MCF 10A (cell line): ENCODE data around the gene CCDC122. TPM values are rescaled to one million over a fixed set of nuclear protein-coding genes. Genes with fewer than 3 reads are reported as not detected.
A peak's percentile ranks its signal among the peaks of the same experiment; 100 is the strongest.

ENCODE experiments used
- BruUV-seq: library from RNA; stranded (reverse); fragments of 400-500 nt; replicated peaks from 2 replicates; lab custom pipeline; 2021; lab: Mats Ljungman, UMichigan
- CTCF ChIA-PET: fragments of 300-600 bp; sonication (Branson Sonifier 250); formaldehyde crosslinking; extraction: SDS; loops from one replicate; lab custom pipeline; 2021; ENCODE audit warnings: antibody characterized with exemption, inconsistent platforms; lab: Yijun Ruan, JAX
- POLR2A ChIA-PET: fragments of 300-600, 350-650 bp; sonication (Branson Sonifier 250); formaldehyde crosslinking; extraction: SDS; loops from one replicate; lab custom pipeline; 2020; ENCODE audit warnings: antibody characterized with exemption, inconsistent platforms; lab: Yijun Ruan, JAX
- DNase-seq: peaks from one replicate; pipeline ENCODE4 v3.0.0-alpha.2; 2018; ENCODE audit not compliant: unreplicated experiment
- H3K27ac Mint-ChIP-seq: one replicate; pipeline ENCODE4 v1.8.0; 2022; ENCODE audit warnings: mild to moderate bottlenecking, low read depth, mixed read lengths; ENCODE audit not compliant: unreplicated experiment
- H3K27me3 Mint-ChIP-seq: one replicate; pipeline ENCODE4 v1.8.0; 2022; ENCODE audit warnings: mixed read lengths; ENCODE audit not compliant: insufficient read depth, unreplicated experiment
- H3K36me3 Mint-ChIP-seq: one replicate; pipeline ENCODE4 v1.8.0; 2022; ENCODE audit warnings: mild to moderate bottlenecking, moderate library complexity, mixed read lengths; ENCODE audit not compliant: insufficient read depth, unreplicated experiment
- H3K4me1 Mint-ChIP-seq: one replicate; pipeline ENCODE4 v1.8.0; 2022; ENCODE audit warnings: mixed read lengths; ENCODE audit not compliant: insufficient read depth, unreplicated experiment
- H3K4me3 Mint-ChIP-seq: one replicate; pipeline ENCODE4 v1.8.0; 2022; ENCODE audit warnings: mild to moderate bottlenecking, moderate library complexity, mixed read lengths; ENCODE audit not compliant: unreplicated experiment
- H3K9me3 Mint-ChIP-seq: one replicate; pipeline ENCODE4 v1.8.0; 2022; ENCODE audit warnings: mixed read lengths; ENCODE audit not compliant: unreplicated experiment
- CTCF ChIP-seq: fragments of 200-600 bp; IDR thresholded peaks from one replicate; pipeline ENCODE4 v1.8.0; 2022; ENCODE audit warnings: antibody characterized with exemption, mild to moderate bottlenecking; ENCODE audit not compliant: unreplicated experiment
- intact Hi-C: fragments of 100-400 bp; cut with micrococcal nuclease; formaldehyde crosslinking; loops from 2 replicates; pipeline ENCODE4 v1.14.1; 2022
- total RNA-seq: library from RNA; stranded (reverse); gene quantifications from 2 replicates; pipeline ENCODE4 v1.2.3, GENCODE V29; 2022

CCDC122 gene
- total RNA-seq, 1 experiment from 2014 or later, result 16.3 TPM

- Mint-ChIP-seq H3K9me3 (no peaks in the 10 kb centered on the region), H3K27ac (no peak overlapping the region), H3K27me3 (no peaks in the 10 kb centered on the region), H3K36me3 (peaks cover 27% of the 10 kb centered on the region), H3K4me1 (no peaks in the 10 kb centered on the region), H3K4me3 (no peak overlapping the region)
- TF ChIP-seq CTCF, result no peak
- ChIA-PET CTCF (no interaction called here), POLR2A (no interaction called here)
- no TSS peak for BruUV-seq
- no peak for DNase-seq
- intact Hi-C loops, result no loop called here
Measured at GRCh38 chr13:43861863-43862262, 17.7 kb downstream of the CCDC122 start.

- Mint-ChIP-seq H3K9me3 (peaks cover 41% of the 10 kb centered on the region), H3K36me3 (peaks cover 21% of the 10 kb centered on the region), H3K27me3 (no peaks in the 10 kb centered on the region), H3K4me1 (peaks cover 5% of the 10 kb centered on the region), H3K4me3 (no peak overlapping the region), H3K27ac (no peak overlapping the region)
- CTCF ChIA-PET, result no interaction called here
- no peak for DNase-seq
- intact Hi-C loops, result no loop called here
- POLR2A ChIA-PET, result no interaction called here
- TF ChIP-seq CTCF, result no peak
- no TSS peak for BruUV-seq
Measured at GRCh38 chr13:43852923-43853404, 26.6 kb downstream of the CCDC122 start.

- TF ChIP-seq CTCF, result no peak
- H3K4me1 Mint-ChIP-seq, result peaks cover 9% of the 10 kb centered on the region
- H3K27me3 Mint-ChIP-seq, result no peaks in the 10 kb centered on the region
- intact Hi-C loops, result no loop called here
- H3K4me3 Mint-ChIP-seq, result no peak overlapping the region
- BruUV-seq, result no TSS peak
- no peak for DNase-seq
- ChIA-PET POLR2A (interaction anchor here (1.6 kb wide), 1 partner anchor 15 kb away, joined by 3 read pairs; no protein-coding TSS in a partner anchor), CTCF (no interaction called here)
- H3K27ac Mint-ChIP-seq, result no peak overlapping the region
- peaks cover 17% of the 10 kb centered on the region for H3K36me3 Mint-ChIP-seq
- H3K9me3 Mint-ChIP-seq, result peaks cover 41% of the 10 kb centered on the region
Measured at GRCh38 chr13:43850873-43851272, 28.7 kb downstream of the CCDC122 start.

GRCh38 chr13:43848001-43848649 is 31.4 kb downstream of the CCDC122 start:
- Mint-ChIP-seq H3K27ac (peak overlapping the region; percentile 62), H3K9me3 (peaks cover 21% of the 10 kb centered on the region), H3K27me3 (no peaks in the 10 kb centered on the region), H3K36me3 (peaks cover 17% of the 10 kb centered on the region), H3K4me1 (peaks cover 9% of the 10 kb centered on the region), H3K4me3 (no peak overlapping the region)
- intact Hi-C loops, result no loop called here
- BruUV-seq, result no TSS peak
- POLR2A ChIA-PET, result interaction anchor here (0.7 to 0.9 kb wide), 3 partner anchors 17 to 455 kb away, joined by 3 read pairs; partner anchors contain the start of gene CCDC122
- TF ChIP-seq CTCF, result no peak
- DNase-seq, result peak; percentile 56
- CTCF ChIA-PET, result interaction anchor here (0.6 kb wide), 1 partner anchor 803 kb away, joined by 3 read pairs; no protein-coding TSS in a partner anchor
